WERI-Rb-1 (cell line): ENCODE data around the gene PDE9A.

Experiments
- DNase-seq: peaks from one replicate; pipeline ENCODE4 v3.0.0-alpha.2; 2020
- H3K27ac ChIP-seq: fragments of 250-450 bp; sonication (Bioruptor Pico); 2 replicates; pipeline ENCODE4 v1.5.1; 2020; ENCODE audit warnings: mild to moderate bottlenecking, moderate library complexity
- H3K27me3 ChIP-seq: fragments of 250-450 bp; sonication (Bioruptor Pico); 2 replicates; pipeline ENCODE4 v1.5.1; 2021; ENCODE audit warnings: mild to moderate bottlenecking, low read depth, moderate library complexity; ENCODE audit not compliant: insufficient read depth, severe bottlenecking
- H3K36me3 ChIP-seq: fragments of 250-450 bp; sonication (Bioruptor Pico); 2 replicates; pipeline ENCODE4 v1.5.1; 2020; ENCODE audit warnings: mild to moderate bottlenecking, moderate library complexity
- H3K4me3 ChIP-seq: 2 replicates; pipeline ENCODE4 v1.5.1; 2011; ENCODE audit warnings: low read depth, mild to moderate bottlenecking, control low read depth, low read length
- H3K9me3 ChIP-seq: fragments of 250-450 bp; sonication (Bioruptor Pico); 2 replicates; pipeline ENCODE4 v1.5.1; 2021; ENCODE audit warnings: mild to moderate bottlenecking, moderate library complexity; ENCODE audit not compliant: severe bottlenecking
- CTCF ChIP-seq: IDR thresholded peaks from 2 replicates; pipeline ENCODE4 v1.5.1; 2011; ENCODE audit warnings: low read depth, mild to moderate bottlenecking, control low read depth, inconsistent platforms, low read length

Gene PDE9A

GRCh38 chr21:42744520-42745445, 91.4 kb downstream of the PDE9A start:
- H3K4me3 ChIP-seq: no peak overlapping the region
- H3K36me3 ChIP-seq: peaks cover 78% of the 10 kb centered on the region
- no peak for DNase-seq
- TF ChIP-seq CTCF: no peak
- H3K27me3 ChIP-seq: no peaks in the 10 kb centered on the region
- no peak overlapping the region for H3K27ac ChIP-seq
- H3K9me3 ChIP-seq: no peaks in the 10 kb centered on the region

GRCh38 chr21:42745511-42746239, 92.3 kb downstream of the PDE9A start:
- Histone ChIP-seq H3K4me3 (no peak overlapping the region), H3K27me3 (no peaks in the 10 kb centered on the region), H3K9me3 (no peaks in the 10 kb centered on the region)

GRCh38 chr21:42746240-42746592, 92.8 kb downstream of the PDE9A start:
- no peaks in the 10 kb centered on the region for H3K27me3 ChIP-seq
- H3K27ac ChIP-seq: no peak overlapping the region
- no peaks in the 10 kb centered on the region for H3K9me3 ChIP-seq
- H3K4me3 ChIP-seq: no peak overlapping the region
- no peak for DNase-seq
- no peak for TF ChIP-seq CTCF
- peaks cover 77% of the 10 kb centered on the region for H3K36me3 ChIP-seq

More at GRCh38 chr21:42745511-42746239, 92.3 kb downstream of the PDE9A start:
- DNase-seq: no peak
- H3K27ac ChIP-seq: no peak overlapping the region
- no peak for TF ChIP-seq CTCF
- peaks cover 77% of the 10 kb centered on the region for H3K36me3 ChIP-seq

- Histone ChIP-seq H3K36me3 (peaks cover 75% of the 10 kb centered on the region), H3K27ac (peak overlapping the region; percentile 61), H3K4me3 (no peak overlapping the region), H3K27me3 (no peaks in the 10 kb centered on the region), H3K9me3 (no peaks in the 10 kb centered on the region)
- DNase-seq: no peak
- no peak for TF ChIP-seq CTCF
Measured at GRCh38 chr21:42746593-42747275, 93.3 kb downstream of the PDE9A start.

GRCh38 chr21:42747276-42747701, 93.9 kb downstream of the PDE9A start:
- no peak for DNase-seq

More at GRCh38 chr21:42747276-42747701, 93.9 kb downstream of the PDE9A start:
- Histone ChIP-seq H3K4me3 (no peak overlapping the region), H3K9me3 (no peaks in the 10 kb centered on the region), H3K36me3 (peaks cover 80% of the 10 kb centered on the region), H3K27me3 (no peaks in the 10 kb centered on the region), H3K27ac (peak overlapping the region; percentile 61)
- no peak for TF ChIP-seq CTCF
